ENCODE data around the gene GLYATL2.

Gene GLYATL2

GRCh38 chr11:58796333-58796732 lies 48.2 kb downstream of the GLYATL2 start:
- DNase-seq, result no peak

- no peak for DNase-seq
These were observed 56.0 kb downstream of the GLYATL2 start for GRCh38 chr11:58788355-58789023.

GRCh38 chr11:58787903-58788302 lies 56.6 kb downstream of the GLYATL2 start:
- no peak for DNase-seq

GRCh38 chr11:58786693-58787092 lies 57.8 kb downstream of the GLYATL2 start:
- no peak for DNase-seq

GRCh38 chr11:58784995-58785394 lies 59.5 kb downstream of the GLYATL2 start:
- DNase-seq, result no peak
